Liver (tissue), 3 donors: Measurements from ENCODE around the gene WDR7.

Experiments
- ATF3 ChIP-seq: IDR thresholded peaks from 2 replicates; pipeline ENCODE4 v1.6.1; 2016; ENCODE audit warnings: antibody characterized with exemption
- CTCF ChIP-seq: fragments of 150-350 bp; IDR thresholded peaks from 2 replicates; pipeline ENCODE4 v1.5.1; 2017; ENCODE audit warnings: improper control_type of control experiment, low read depth, low read length; ENCODE audit not compliant: missing input control
- EGR1 ChIP-seq, 2 donors: IDR thresholded peaks; 2 replicates each; pipeline ENCODE4 v1.6.1; 2016 to 2018; ENCODE audit warnings: antibody characterized with exemption in 2 of 2, low read depth in 2 of 2
- GABPA ChIP-seq, 2 donors: IDR thresholded peaks in 1 of 2; conservative IDR thresholded peaks in 1 of 2; 2 replicates each; pipeline ENCODE4 v1.6.1; 2016; ENCODE audit warnings: antibody characterized with exemption in 2 of 2, mild to moderate bottlenecking in 1 of 2, moderate library complexity in 1 of 2
- JUND ChIP-seq, 2 donors: IDR thresholded peaks; 2 replicates each; pipeline ENCODE4 v1.6.1; 2016; ENCODE audit warnings: antibody characterized with exemption in 2 of 2
- MAX ChIP-seq: IDR thresholded peaks from 2 replicates; pipeline ENCODE4 v1.6.1; 2016; ENCODE audit warnings: antibody characterized with exemption
- RAD21 ChIP-seq, 2 donors: IDR thresholded peaks; 2 replicates each; pipeline ENCODE4 v1.6.1; 2016; ENCODE audit warnings: antibody characterized with exemption in 2 of 2, mild to moderate bottlenecking in 2 of 2
- REST ChIP-seq: IDR thresholded peaks from 2 replicates; pipeline ENCODE4 v1.6.1; 2016; ENCODE audit warnings: antibody characterized with exemption, mild to moderate bottlenecking
- RXRA ChIP-seq, 2 donors: IDR thresholded peaks; 2 replicates each; pipeline ENCODE4 v1.6.1; 2017 to 2018; ENCODE audit warnings: antibody characterized with exemption in 2 of 2, mild to moderate bottlenecking in 1 of 2
- SP1 ChIP-seq: IDR thresholded peaks from 2 replicates; pipeline ENCODE4 v1.6.1; 2018; ENCODE audit warnings: antibody characterized with exemption, mild to moderate bottlenecking
- TAF1 ChIP-seq: conservative IDR thresholded peaks from 2 replicates; pipeline ENCODE4 v1.6.1; 2016; ENCODE audit warnings: antibody characterized with exemption, mild to moderate bottlenecking
- YY1 ChIP-seq: IDR thresholded peaks from 2 replicates; pipeline ENCODE4 v1.6.1; 2016; ENCODE audit warnings: antibody characterized with exemption, mild to moderate bottlenecking
- ZBTB33 ChIP-seq: IDR thresholded peaks from 2 replicates; pipeline ENCODE4 v1.6.1; 2016; ENCODE audit warnings: antibody characterized with exemption
- donor health status: healthy.
- donor health status: healthy.

GRCh38 chr18:56649996-56650395, 1.2 kb upstream of the WDR7 start:
- TF ChIP-seq CTCF, result no peak
- no peak for TF ChIP-seq JUND (IDR thresholded peaks at IDR 0.05)
- TF ChIP-seq RAD21 (IDR thresholded peaks at IDR 0.05), result no peak
- TF ChIP-seq YY1, result no peak
- no peak for TF ChIP-seq ATF3
- TF ChIP-seq GABPA (IDR thresholded peaks at IDR 0.05 in 1 of 2, conservative IDR thresholded peaks at IDR 0.05 in 1 of 2), result no peak
- no peak for TF ChIP-seq EGR1 (IDR thresholded peaks at IDR 0.05; ENCODE audit: low read depth in 2 of 2)
- no peak for TF ChIP-seq TAF1
- no peak for TF ChIP-seq REST
- TF ChIP-seq ZBTB33, result no peak
- no peak for TF ChIP-seq MAX
- no peak for TF ChIP-seq RXRA (IDR thresholded peaks at IDR 0.05)
- TF ChIP-seq SP1, result no peak
